ENCODE data around the gene PRR16.

DNA sequence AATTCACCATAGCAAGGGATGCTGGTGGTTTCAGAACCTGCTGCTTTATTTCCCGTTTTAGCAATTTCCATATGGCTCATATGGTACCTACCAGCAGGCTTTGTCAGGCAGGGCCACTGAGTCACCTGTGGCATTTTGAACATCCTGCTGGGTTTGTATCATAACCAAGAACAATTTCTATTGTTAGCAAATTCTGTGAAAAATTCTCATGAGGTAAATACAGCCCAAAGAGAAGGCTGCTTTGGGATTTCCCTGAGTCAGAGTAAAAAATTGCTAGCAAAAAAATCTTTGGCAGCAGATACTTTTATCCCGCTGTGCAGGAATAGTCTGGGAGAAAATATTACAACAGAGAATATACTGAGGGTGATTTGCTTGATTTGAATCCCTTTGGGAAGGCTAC, 52.7 kb downstream of the PRR16 start:
- TF ChIP-seq, protein P1, sequence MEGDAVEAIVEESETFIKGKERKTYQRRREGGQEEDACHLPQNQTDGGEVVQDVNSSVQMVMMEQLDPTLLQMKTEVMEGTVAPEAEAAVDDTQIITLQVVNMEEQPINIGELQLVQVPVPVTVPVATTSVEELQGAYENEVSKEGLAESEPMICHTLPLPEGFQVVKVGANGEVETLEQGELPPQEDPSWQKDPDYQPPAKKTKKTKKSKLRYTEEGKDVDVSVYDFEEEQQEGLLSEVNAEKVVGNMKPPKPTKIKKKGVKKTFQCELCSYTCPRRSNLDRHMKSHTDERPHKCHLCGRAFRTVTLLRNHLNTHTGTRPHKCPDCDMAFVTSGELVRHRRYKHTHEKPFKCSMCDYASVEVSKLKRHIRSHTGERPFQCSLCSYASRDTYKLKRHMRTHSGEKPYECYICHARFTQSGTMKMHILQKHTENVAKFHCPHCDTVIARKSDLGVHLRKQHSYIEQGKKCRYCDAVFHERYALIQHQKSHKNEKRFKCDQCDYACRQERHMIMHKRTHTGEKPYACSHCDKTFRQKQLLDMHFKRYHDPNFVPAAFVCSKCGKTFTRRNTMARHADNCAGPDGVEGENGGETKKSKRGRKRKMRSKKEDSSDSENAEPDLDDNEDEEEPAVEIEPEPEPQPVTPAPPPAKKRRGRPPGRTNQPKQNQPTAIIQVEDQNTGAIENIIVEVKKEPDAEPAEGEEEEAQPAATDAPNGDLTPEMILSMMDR (IDR thresholded peaks at IDR 0.05) = no peak
- no peak for TF ChIP-seq POLR2A (IDR thresholded peaks at IDR 0.05)

Data from lower leg skin (tissue), 3 donors.